GM19240 (cell line): ENCODE measurements around the gene EPN2.

Experiments
- DNase-seq: peaks from one replicate; pipeline ENCODE4 v3.0.0; 2011; ENCODE audit warnings: low spot score; ENCODE audit not compliant: insufficient read length

EPN2 gene

GRCh38 chr17:19291646-19292376 lies 54.6 kb downstream of the EPN2 start:
- DNase-seq = no peak

GRCh38 chr17:19292377-19292711 lies 55.2 kb downstream of the EPN2 start:
- no peak for DNase-seq

GRCh38 chr17:19294443-19294842 lies 57.3 kb downstream of the EPN2 start:
- DNase-seq = no peak

- DNase-seq = no peak
These were observed 58.4 kb downstream of the EPN2 start for GRCh38 chr17:19295473-19296135.

- DNase-seq = no peak
These were observed 59.9 kb downstream of the EPN2 start for GRCh38 chr17:19296786-19297778.

GRCh38 chr17:19298569-19299213 lies 61.5 kb downstream of the EPN2 start:
- no peak for DNase-seq

- no peak for DNase-seq
These were observed 62.1 kb downstream of the EPN2 start for GRCh38 chr17:19299214-19299747.

- DNase-seq = no peak
These were observed 62.7 kb downstream of the EPN2 start for GRCh38 chr17:19299866-19300265.

- DNase-seq = no peak
These were observed 64.2 kb downstream of the EPN2 start for GRCh38 chr17:19301274-19301951.

GRCh38 chr17:19301973-19302372 lies 64.8 kb downstream of the EPN2 start:
- DNase-seq = no peak

- DNase-seq = no peak
These were observed 65.7 kb downstream of the EPN2 start for GRCh38 chr17:19302791-19303331.

- DNase-seq = no peak
These were observed 66.2 kb downstream of the EPN2 start for GRCh38 chr17:19303367-19303776.

- DNase-seq = no peak
These were observed 67.0 kb downstream of the EPN2 start for GRCh38 chr17:19304209-19304608.

GRCh38 chr17:19304751-19305150 lies 67.6 kb downstream of the EPN2 start:
- no peak for DNase-seq

GRCh38 chr17:19305256-19305655 lies 68.1 kb downstream of the EPN2 start:
- DNase-seq = no peak

GRCh38 chr17:19305761-19306159 lies 68.6 kb downstream of the EPN2 start:
- DNase-seq = no peak

GRCh38 chr17:19306160-19307111 lies 69.3 kb downstream of the EPN2 start:
- DNase-seq = peak; percentile 63

GRCh38 chr17:19307521-19307920 lies 70.4 kb downstream of the EPN2 start:
- DNase-seq = no peak

GRCh38 chr17:19308398-19308797 lies 71.2 kb downstream of the EPN2 start:
- no peak for DNase-seq
